COLO668 (cell line): Measurements from ENCODE around the gene IL7R.

ENCODE experiments used
- DNase-seq: peaks from one replicate; lab custom pipeline; 2025; ENCODE audit not compliant: unreplicated experiment; lab: John Stamatoyannopoulos, UW

Gene IL7R, protein sequence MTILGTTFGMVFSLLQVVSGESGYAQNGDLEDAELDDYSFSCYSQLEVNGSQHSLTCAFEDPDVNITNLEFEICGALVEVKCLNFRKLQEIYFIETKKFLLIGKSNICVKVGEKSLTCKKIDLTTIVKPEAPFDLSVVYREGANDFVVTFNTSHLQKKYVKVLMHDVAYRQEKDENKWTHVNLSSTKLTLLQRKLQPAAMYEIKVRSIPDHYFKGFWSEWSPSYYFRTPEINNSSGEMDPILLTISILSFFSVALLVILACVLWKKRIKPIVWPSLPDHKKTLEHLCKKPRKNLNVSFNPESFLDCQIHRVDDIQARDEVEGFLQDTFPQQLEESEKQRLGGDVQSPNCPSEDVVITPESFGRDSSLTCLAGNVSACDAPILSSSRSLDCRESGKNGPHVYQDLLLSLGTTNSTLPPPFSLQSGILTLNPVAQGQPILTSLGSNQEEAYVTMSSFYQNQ

DNA sequence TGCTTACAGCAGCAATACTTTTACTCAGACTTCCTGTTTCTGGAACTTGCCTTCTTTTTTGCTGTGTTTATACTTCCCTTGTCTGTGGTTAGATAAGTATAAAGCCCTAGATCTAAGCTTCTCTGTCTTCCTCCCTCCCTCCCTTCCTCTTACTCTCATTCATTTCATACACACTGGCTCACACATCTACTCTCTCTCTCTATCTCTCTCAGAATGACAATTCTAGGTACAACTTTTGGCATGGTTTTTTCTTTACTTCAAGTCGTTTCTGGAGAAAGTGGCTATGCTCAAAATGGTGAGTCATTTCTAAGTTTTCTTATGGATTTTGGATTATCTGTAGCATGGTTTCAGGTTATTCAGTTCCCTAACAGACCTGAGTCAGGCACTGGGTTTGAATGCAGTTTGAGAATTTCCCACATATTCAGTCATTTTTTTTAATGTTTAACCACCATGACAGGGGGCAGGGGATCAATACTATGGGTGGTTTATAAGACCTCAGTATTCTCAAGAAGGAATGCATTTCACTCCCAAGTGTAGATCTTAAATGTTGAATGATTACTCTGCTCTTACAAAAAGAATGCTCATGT lies at the start of gene IL7R:
IL7R (plus strand) TSS at position 127 of the 587 bp plus-strand sequence; CDS start at position 214, 87 bp downstream.
- DNase-seq: no peak

DNA sequence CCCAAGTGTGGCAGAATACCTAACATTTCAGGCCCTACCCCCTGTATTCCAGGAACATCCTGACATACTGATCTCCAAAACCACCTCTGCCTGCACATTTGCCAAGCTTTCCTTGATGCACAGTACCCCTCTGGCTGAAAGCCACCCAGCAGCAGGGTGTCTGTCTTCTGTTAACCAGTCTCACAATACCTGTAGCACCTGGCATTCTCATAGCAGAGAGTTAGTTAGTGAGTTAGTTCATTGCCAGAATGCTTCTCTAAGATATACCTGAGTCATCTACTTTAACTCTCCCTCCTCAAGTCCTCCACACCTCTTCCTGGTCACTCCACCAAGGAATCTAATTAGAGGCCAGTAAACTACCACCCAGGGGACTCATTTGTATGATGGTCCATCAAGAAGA lies 46.1 kb upstream of the IL7R start:
- DNase-seq: no peak

DNA sequence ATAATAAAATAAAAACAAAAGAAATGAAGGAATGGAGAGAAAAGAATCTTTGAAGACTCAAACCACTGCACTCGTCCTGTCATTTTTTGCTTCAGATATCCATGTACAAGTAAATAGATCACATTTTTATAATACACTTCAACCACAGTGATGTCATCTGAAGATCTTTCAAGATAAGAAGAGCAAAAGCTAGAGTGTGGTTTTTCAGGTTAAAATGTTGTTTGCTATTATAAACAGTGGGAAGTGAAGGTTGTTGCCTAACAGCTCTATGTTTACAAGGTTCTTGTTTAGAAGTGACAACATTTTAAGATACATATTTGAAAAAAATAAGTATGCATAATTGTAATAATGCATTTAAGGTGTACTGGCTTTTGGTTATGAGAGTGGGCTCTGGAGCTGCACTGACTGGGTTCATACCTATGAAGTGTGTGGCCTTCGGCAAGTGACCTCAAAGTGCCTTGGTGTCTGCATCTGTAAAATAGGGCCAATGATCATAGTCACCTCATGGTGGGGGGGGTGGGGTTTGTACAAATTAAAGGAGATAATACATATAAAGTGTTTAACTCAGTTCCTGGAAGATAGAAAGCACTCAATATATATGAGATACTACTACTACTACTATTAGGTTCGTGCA lies 45.5 kb upstream of the IL7R start:
- DNase-seq: no peak

DNA sequence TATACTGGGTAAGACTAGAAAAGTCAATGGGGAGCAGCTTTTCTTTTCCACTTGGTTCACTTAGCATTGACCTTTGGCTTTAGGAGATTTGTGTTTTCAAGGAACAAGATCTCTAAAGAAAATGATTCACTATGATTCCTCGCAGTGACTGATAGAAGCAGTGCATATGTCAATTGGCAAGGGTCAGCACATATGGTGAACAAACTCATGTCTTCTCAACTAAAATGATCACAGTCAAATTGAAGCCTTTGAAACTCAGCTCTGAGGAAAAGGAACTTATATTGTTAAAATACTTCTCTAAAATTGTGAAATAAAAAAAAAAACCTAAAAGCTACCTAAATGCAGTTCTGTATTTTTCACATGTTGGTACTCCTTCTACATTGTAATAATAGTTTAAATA lies 43.2 kb upstream of the IL7R start:
- no peak for DNase-seq

DNA sequence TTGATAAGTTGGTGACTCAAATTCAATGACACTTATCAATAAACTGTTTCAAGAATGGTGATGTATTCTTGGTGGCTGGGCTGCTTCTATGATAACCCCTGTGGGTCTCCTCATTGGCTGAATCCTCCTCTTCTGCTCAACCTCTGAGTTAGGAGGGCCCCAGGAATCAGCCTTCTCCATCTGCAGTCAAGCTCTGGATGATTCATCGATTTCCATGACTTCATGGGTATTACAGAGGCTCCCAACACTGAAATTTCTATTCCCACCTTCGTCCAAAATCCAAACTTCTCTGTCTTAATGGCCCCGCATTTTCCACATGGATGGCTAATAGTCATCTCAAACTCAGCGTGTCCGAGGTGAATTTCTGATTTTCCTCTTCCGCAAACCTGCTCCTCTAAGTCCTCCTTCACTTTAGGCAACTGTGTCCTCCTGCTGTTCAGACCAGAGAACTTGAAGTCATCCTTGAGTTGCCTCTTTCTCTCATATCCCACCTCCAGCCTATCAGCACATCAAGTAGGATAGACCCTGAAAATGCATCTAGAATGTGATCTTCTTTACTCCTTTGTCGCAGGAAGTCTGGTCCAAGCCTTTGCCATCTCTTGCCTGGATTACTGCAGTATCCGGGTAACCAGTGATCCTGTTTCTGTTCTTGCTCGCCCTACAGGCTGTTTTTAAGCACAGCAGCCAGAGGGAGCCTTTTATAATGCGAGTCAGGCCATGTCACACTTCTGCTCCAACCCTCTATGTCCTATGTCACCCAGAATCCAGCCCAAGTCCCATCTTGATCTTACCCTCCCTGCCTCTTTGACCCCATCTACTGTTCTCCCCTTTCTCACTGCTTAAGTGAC lies 41.4 kb upstream of the IL7R start:
- peak; percentile 8 for DNase-seq

DNA sequence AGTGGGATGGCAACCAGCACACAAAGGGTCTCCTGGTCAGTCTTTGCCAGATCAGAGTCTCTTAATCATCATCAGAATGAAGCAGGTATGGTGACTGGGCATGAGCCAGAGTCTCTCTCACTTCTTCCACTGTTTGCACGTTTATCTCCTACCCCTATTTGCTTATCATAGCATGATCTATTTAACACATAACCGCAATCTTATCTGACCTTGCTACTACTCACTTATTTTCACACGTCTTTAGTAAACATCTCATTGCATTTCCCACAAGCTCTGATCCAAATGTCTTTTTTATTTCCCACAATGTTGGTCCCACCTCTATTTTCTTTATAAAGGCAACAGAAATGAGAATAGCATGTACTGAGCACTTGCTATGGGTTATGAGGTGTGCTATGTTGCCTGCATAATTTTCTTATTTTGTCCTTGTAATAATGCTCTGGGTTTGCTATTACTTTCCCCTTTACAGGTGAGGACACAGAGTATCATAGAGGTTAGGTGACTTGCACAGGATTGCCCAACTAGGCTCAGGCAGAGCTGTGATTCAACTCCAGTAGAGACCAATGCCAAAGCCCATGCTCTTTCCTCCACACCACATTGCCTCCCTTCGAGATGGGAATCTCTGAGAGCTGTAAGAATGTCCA lies 39.7 kb upstream of the IL7R start:
- no peak for DNase-seq

DNA sequence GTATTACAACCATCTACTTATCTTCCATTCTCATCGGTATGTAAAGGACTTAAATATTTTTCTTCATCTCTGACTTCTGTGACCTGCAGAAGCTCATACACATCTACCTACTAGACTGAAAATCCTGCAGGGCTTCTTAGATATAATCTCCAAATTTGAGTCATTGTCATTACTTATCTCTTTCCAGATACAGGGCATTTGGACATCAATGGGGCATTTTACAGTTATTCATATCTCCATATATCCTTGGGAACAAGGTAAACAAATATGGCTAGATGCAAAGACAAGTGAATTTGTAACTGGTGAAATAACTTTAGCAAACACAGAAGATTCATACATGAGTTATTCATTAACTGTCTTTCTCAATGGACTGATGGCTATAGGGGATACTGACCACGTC lies 37.7 kb upstream of the IL7R start:
- DNase-seq: no peak

DNA sequence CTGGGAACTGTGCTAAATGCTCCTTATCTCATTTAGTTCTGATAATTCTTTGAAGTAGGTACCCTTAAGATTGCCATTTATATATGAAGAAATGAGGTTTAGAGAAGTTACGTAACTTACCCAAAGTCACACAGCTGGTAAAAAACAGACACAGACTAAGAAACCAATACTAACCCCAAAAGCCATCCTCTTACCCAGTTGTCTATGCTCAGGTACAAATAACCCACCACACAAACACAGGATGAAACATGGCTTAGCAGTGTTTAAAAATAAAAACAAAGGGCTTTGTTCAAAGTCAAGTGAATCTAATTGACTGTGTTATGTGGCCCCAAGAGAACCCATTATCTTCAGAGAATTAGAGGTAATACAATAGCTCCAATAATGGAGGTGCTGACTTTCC lies 37.0 kb upstream of the IL7R start:
- DNase-seq: no peak

DNA sequence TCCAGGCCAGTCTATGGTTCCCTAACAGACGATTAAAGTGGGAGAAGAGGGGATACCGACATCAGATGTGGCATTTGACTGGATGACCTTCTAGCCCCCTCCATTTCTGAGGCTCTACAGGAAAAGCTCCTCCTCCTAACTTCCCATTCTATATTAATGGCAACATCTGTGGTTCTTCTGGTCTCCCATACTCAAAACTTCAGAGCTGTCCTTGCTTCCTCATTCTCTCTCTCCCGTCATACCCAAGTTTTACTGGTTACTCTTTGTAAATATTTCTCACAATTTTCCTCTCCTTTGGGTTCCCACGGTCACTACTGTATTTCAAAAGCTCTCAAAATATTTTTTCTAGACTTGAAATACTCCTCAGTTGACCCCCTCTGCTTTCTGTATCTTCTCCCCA lies 36.0 kb upstream of the IL7R start:
- DNase-seq: no peak

DNA sequence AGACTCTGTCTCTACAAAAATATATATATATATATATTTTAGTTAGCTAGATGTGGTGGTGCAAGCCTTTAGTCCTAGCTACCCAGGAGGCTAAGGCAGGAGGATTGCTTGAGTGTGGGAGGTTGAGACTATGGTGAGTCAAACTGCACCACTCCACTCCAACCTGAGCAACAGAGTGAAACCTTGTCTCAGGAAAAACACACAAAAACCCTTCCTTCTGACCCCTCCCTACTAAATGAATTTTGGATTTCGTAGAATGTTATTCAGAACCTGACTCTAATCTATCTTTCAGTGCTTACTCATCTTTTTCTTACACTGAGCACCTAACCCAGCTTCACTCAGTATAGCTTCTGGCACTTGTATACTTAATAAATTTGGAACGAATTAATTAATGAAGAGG lies 35.2 kb upstream of the IL7R start:
- no peak for DNase-seq

DNA sequence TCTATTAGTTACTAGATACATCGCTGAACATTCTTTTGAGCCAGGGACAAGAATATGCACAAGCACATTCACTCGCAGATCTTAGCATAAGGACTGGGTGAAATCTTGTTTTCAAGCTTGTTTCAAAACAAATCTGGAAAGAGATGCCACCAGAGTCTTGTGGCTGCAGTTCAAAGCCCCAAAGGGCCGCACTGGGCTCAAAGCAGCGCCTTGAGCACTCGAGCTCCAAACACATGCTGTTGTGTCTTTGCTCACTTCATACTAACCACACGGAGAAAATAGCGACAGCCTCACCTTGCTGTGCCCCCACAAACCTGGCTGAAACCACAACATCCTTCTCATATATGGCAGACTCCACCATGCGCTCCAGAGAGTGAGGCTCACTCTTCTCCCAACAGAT lies 34.2 kb upstream of the IL7R start:
- no peak for DNase-seq

DNA sequence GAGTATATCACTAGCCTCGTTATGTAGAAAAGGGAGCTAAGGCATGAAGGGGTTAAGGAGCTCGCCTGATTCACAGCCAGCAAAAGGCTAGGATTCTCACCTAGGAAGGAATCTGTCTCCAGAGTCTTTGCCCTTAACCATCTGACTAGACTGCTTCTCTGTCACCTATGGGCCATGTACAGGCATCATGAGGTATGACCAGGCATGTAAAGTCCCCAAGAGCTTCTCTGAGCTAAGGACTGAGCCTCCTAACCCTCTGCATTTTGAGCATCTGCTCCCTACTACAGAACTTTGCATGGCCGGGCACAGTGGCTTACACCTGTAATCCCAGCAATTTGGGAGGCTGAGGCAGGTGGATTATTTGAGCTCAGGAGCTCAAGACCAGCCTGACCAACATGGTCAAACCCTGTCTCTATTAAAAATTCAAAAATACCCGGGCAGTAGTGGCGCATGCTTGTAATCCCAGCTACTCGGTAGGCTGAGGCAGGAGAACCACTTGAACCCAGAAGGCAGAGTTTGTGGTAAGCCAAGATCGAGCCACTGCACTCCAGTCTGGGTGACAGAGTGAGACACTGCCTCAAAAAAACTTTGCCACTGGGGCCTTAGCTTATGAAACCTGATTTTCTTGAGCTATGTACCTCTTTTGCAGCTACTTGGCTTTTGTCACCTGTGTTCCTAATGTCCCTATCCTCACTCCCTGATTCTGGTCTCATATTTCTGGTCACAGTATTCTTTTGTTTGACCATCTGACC lies 33.2 kb upstream of the IL7R start:
- no peak for DNase-seq

DNA sequence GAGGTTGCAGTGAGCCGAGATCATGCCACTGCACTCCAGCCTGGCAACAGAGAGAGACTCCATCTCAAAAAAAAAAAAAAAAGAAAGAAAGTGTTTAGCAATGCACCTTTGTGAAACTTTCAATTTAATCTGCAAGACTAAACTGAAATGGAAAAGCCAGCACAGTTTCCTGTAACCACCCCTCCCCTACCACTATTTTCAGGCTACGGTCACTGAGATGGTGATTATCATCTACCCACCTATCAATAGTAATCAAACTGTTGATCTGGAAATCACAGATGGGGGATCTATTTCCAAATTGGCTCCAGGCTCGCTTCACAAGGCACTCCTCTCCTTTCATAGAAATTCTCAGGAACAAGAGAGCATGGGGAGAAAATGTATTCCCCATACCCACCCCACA lies 30.6 kb upstream of the IL7R start:
- DNase-seq: no peak

DNA sequence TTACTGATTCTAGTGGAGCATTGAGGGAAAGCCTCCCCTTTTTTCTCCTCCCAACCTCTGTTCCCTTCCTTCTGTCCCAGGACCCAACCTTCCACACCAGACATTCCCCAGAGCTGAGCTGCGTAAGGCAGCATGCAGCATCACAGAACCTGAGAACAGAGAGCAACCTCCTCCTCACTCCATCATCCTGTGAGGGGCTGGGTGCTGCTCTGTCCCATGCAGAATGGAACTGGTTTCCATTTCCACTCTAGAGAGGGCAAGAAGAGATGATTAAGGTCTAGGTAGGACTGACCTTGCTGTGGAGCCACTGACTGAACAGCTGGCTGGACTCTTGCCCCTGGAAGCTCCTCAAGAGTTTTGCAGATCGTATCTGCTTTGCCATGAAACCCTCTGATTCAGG lies 30.1 kb upstream of the IL7R start:
- DNase-seq: no peak

DNA sequence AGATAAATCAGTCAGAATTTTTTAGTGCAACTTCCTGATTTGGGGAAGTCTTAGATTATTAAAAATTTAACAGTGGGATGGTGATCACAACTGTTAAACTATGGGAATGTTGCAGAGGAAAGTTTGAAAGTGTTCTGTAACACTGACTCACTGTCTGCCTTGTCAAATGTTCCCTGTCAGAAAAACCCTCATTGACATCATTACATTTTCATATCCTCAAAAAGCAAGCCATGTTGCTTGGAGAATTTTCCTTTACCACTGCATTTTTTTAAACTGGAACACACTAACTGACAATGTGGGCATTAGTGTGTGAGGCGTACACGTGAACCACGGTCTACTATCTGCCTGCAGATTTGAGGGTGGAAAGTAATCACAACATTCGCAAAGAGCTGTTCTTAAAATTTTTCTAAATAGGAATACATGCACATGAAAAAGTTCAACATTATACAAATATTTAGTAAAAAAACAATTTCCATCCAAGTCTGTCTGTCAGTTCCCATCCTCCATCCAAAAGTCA lies 28.6 kb upstream of the IL7R start:
- DNase-seq: no peak

DNA sequence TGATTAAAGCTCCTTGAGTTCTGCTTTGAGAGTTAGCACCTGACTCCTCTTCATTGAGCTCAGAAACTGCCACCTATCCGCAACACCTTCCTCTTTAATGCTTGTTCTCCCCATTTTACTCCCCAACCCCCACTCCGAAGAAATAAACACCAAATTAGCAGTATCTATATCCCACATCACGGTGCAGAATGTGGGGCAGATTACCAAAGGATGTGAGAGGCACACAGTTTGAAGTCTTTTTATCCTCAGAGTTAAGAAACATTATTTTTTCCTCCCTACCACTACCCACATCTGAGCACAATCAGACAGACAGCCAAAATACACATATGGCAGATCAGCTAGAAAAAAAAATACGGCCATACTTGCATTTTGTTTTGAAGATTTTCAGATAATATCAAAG lies 26.1 kb upstream of the IL7R start:
- no peak for DNase-seq

DNA sequence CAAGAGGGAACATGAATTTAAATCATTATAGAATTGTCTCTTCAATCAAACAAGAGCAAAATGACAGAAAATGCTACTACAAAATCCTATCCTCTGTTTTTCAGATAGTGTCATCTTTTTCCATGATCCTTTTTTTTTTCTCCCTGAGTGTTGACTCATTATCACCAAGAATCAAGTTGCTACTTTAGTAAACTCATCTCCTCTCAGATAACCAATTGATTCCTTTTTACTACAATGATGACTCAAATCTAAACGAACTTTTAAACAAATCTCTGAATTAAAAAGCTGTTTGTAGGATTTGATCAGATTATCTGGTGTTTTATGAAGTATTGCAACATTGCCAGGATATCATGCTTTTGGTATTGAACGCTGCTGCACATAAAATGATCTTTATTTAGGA lies 23.9 kb upstream of the IL7R start:
- DNase-seq: no peak

DNA sequence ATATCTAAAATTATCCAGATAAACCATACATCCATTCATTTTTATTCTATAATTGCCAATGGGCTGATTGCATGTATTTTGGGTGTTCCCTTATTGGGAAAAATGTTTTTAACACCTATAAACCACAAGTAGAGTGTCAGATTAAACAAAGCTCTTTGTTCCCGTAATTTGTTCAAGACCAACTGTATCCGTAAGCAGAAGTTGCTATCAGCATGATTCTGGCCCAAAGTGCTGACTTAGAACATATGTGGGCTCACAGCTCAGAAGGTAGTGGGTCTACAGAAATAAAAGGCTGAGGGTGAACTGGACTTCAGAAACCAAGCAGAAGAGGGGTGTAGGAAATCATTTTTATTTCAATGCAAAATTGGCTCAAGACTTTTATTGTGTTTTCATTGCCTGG lies 23.5 kb upstream of the IL7R start:
- no peak for DNase-seq

DNA sequence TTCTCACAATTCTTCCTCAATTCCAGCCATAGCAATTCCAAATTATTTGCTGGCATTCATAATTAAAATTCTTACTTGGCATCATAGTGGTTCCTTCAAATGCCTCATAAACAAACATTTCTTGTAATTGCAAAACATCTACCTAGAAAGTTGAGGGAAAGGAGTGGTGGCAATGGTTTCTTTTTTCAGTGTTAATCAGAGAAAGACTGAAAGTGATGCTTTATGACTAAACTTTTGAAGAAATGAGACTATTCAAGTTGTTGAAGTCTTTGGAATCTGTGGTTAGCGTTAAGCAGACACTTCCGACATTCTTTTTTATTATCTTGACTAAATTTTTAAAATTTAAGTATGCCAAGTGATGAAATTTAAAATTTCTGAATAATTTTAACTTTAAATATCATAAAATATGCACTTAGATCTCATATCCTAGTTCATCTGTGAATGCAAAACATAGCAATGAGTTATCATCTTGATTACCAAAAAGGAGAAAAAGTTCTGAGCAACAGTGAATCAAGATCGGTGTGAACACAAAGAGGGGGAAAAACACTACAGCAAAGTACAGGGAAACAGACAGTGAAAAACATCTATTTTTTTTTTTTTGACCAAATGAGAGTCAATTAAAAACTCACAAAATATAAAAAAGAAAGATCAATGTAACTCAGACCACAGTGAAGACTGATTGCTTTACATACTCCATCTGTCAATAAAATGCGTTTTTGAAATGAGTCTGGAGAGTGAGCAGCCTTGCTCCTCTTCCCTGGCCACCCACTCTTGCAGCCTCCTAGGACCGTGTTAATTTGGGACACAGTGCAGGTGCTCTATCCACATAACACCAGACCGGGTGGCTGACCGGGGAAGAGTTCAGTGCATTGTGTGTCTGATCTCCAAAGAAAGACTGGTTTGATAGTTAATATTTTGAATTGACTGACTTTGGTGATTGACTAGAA lies 20.6 kb upstream of the IL7R start:
- no peak for DNase-seq
